Activated T-cell treated with anti-CD3 and anti-CD28 coated beads, Interleukin-2, amount 50 U/mL, for 24 hours (primary cell): ENCODE results near the gene APOA4.
"Not testable (repeated sequence)": the region's sequence is repeated elsewhere in the genome, so short reads cannot be mapped to it uniquely, and the experiment has no call there.

Experiments used
- DNase-seq: peaks from one replicate; pipeline ENCODE4 v3.0.0-alpha.2; 2020
- H3K27ac Mint-ChIP-seq: 2 replicates; pipeline ENCODE4 v1.8.0; 2020; ENCODE audit warnings: mild to moderate bottlenecking, mixed read lengths
- H3K27me3 Mint-ChIP-seq: 2 replicates; pipeline ENCODE4 v1.8.0; 2020; ENCODE audit warnings: mixed read lengths
- H3K36me3 Mint-ChIP-seq: 2 replicates; pipeline ENCODE4 v1.8.0; 2020; ENCODE audit warnings: low read depth, mixed read lengths
- H3K4me1 Mint-ChIP-seq: 2 replicates; pipeline ENCODE4 v1.8.0; 2020; ENCODE audit warnings: low read depth, mixed read lengths
- H3K4me3 Mint-ChIP-seq: 2 replicates; pipeline ENCODE4 v1.8.0; 2020; ENCODE audit warnings: mild to moderate bottlenecking, moderate library complexity, mixed read lengths
- H3K9me3 Mint-ChIP-seq: 2 replicates; pipeline ENCODE4 v1.8.0; 2020; ENCODE audit warnings: mixed read lengths

The APOA4 gene

DNA sequence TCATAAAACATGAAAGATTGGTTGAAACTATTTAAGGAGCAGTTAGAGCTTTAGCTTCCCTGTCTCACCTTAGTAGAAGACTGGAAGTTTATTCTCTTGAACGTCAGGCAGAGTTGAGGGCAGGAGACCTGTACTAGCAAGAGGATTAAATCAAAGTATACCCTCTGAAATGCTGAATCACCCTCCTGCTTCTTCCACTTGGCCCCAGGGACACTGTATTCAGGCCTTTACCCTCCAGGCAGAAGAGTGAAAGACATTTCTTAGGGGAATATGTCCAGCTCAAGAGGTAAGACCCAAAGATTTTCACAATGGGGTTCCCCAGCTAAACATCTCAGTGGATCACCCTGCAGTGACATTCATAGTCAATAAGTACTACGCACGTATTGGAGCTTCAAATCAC, 11.9 kb downstream of the APOA4 start:
- no peak overlapping the region for H3K27ac Mint-ChIP-seq
- no peak for DNase-seq
- no peak overlapping the region for H3K4me3 Mint-ChIP-seq
- H3K27me3 Mint-ChIP-seq: no peaks in the 10 kb centered on the region
- no peaks in the 10 kb centered on the region for H3K4me1 Mint-ChIP-seq
- no peaks in the 10 kb centered on the region for H3K9me3 Mint-ChIP-seq
- H3K36me3 Mint-ChIP-seq: no peaks in the 10 kb centered on the region

DNA sequence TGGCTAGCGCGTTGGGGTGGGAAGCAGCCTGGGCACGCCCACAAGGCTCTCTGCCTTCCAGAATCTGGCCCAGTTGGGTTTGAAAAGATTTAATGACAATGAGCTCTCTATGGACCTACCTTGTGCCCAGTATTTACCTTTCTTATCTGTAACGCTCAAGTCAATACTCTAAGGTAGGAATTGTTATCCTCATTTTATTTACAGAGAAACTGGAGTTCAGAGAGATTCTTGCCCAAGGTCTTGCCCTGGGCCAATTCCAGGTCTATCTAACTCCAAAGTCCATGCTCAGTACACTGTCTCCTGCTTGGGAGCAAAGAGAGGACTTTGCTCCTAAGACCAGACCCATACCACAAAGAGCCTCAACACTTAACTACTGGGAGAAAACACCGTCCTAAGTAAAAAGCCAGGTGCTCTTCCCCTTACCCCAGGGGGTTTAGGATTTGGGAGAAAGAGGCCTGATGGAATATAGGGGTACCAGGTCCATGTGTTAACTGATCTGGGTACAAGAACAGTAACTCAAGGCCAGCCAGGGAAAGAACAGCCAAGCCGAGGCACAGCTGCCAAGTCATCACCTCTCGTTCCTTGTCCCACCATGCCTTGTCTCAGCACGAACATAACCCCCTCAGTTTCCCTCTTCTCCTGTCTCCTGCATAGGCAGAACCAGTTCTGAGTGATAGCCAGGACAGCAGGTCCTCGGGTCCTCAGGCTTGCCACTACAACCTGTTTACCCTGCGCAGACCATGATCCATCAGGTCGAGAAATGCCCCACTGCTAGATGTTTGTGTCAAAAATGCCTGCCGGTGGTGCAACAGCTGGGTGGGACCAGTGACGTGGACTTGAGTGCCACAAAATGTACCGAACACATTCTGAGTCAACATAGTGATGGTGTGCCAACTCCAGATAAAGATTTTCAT, 14.6 kb downstream of the APOA4 start:
- no peaks in the 10 kb centered on the region for H3K36me3 Mint-ChIP-seq
- H3K27ac Mint-ChIP-seq: no peak overlapping the region
- no peaks in the 10 kb centered on the region for H3K9me3 Mint-ChIP-seq
- no peaks in the 10 kb centered on the region for H3K27me3 Mint-ChIP-seq
- H3K4me3 Mint-ChIP-seq: no peak overlapping the region
- no peaks in the 10 kb centered on the region for H3K4me1 Mint-ChIP-seq
- no peak for DNase-seq

DNA sequence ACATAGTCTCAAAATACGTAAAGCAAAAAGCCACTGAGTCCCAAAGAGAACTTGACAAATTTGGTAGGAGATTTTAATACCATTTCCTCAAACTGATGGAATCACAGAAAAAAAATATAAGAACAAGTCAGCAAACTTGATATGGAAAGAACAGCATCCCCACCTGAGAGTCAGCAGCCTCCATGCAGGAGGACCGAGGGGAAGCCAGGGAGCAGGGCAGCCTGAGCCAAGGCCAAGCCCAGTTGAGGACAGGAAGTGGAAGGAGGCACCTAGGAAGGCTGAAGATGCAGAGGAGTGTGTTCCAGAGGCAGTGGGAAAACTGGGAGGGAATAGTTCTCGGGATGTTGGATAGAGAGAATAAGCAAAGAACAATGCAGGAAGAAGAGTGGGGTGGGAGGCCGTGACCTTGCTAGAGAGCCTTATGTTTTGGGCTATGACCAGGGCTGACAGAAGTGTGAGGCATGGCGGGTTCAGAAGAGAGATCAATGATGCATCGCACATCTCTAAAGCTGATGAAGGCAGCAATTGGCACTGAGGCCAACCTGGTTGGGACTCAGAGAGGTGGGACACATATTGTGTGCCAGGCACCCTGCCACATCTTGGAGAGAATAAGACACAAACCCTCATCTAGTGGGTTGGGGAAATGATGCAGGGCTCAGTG, 15.4 kb downstream of the APOA4 start:
- H3K9me3 Mint-ChIP-seq: no peaks in the 10 kb centered on the region
- H3K36me3 Mint-ChIP-seq: no peaks in the 10 kb centered on the region
- no peak overlapping the region for H3K4me3 Mint-ChIP-seq
- no peak for DNase-seq
- no peaks in the 10 kb centered on the region for H3K27me3 Mint-ChIP-seq
- H3K27ac Mint-ChIP-seq: no peak overlapping the region
- no peaks in the 10 kb centered on the region for H3K4me1 Mint-ChIP-seq

DNA sequence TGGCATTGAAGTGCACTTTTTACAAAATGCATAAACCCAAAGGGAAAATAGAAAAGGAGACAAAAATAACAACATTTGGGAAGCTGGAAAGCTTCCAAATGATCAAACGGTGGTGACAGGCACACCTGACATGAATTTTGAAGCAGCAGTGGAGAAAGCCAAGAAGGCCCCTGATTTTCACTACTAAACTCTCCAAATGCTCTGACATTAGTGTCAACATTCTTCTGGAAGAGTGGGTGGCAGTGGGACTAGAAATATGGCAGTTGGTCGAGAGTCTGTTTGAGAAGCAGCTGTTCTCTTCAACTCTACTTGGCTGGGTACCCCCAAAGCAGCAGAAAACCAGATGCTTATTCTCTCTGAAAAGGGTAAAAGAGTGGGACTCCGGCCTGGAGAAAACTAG, 19.1 kb downstream of the APOA4 start:
- Mint-ChIP-seq H3K4me1 (no peaks in the 10 kb centered on the region), H3K4me3 (no peak overlapping the region), H3K36me3 (no peaks in the 10 kb centered on the region), H3K27ac (no peak overlapping the region), H3K9me3 (no peaks in the 10 kb centered on the region), H3K27me3 (peaks cover 9% of the 10 kb centered on the region)
- no peak for DNase-seq

DNA sequence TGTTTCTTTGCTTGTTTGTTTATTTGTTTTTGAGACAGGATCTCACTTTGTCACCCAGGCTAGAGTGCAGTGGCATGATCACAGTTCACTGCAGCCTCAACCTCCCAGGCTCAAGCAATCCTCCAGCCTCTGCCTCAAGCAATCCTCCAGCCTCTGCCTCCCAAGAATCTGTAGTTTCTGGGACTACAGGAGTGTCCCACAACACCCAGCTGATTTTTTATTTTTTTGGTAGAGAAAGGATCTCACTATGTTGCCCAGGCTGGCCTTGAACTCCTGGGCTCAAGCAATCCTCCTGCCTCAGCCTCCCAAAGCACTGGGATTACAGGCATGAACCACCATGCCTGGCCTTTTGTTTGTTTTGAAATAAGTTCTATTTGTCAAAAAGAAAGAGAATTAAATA, 21.4 kb downstream of the APOA4 start:
- H3K27ac Mint-ChIP-seq, H3K9me3 Mint-ChIP-seq, H3K4me1 Mint-ChIP-seq, H3K4me3 Mint-ChIP-seq, H3K27me3 Mint-ChIP-seq, H3K36me3 Mint-ChIP-seq, DNase-seq: not testable (repeated sequence)

DNA sequence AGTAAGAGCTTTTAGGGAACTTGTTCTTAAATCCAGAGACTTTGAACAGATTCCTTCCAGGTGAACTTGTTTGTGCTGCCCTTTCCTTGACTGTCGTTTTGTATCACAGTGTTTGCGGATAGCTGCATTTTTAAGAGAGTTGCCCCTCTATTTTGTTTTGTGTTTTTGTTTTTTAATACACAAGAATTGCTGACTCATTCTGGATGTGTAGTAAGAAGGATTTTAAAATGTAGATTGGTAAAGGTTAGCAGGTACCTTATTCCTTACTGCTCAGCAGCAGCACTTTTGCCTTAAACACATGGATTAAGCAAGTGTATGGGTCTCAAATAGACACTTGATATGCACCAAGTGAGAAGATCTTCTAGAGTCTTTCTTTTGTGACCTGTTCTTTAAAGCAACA, 22.5 kb downstream of the APOA4 start:
- DNase-seq: no peak
- Mint-ChIP-seq H3K27me3 (peaks cover 9% of the 10 kb centered on the region), H3K4me3 (no peak overlapping the region), H3K36me3 (no peaks in the 10 kb centered on the region), H3K4me1 (peaks cover 5% of the 10 kb centered on the region), H3K27ac (no peak overlapping the region), H3K9me3 (no peaks in the 10 kb centered on the region)

DNA sequence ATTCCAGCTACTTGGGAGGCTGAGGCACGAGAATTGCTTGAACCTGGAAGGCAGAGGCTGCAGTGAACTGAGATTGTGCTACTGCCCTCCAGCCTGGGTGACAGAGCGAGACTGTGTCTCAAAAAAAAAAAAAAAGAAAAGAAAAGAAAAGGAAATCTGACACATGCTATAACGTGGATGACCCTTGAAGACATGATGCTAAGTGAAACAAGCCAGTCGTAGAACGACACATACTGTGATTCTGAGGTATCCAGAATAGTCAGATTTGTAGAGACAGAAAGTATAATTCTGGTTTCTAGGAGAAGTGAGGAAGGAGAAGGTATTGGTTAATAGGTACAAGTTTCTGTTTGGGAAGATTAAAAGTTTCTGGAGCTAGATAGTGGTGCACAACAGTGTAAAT, 24.7 kb downstream of the APOA4 start:
- Mint-ChIP-seq H3K4me3 (no peak overlapping the region), H3K4me1 (peaks cover 5% of the 10 kb centered on the region), H3K36me3 (no peaks in the 10 kb centered on the region), H3K27ac (no peak overlapping the region), H3K27me3 (peaks cover 9% of the 10 kb centered on the region), H3K9me3 (no peaks in the 10 kb centered on the region)
- DNase-seq: no peak

DNA sequence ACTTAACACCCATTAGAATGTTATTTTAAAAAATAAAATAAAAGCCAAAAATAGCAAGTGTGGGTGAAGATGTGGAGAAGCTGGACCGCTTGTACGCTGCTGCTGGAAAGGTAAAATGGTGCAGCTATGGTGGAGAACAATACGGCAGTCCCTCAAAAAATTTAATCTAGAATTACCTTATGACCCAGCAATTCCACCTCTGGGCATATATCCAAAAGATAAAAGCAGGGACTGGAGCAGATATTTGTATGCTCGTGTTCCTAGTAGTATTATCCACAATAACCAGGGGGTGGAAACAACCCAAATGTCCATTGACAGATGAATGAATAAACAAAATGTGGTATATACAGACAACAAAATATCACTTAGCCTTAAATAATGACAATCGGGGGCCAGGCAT, 25.3 kb downstream of the APOA4 start:
- Mint-ChIP-seq H3K4me3 (no peak overlapping the region), H3K27me3 (peaks cover 9% of the 10 kb centered on the region), H3K27ac (no peak overlapping the region), H3K36me3 (no peaks in the 10 kb centered on the region), H3K4me1 (peaks cover 8% of the 10 kb centered on the region), H3K9me3 (no peaks in the 10 kb centered on the region)
- no peak for DNase-seq

DNA sequence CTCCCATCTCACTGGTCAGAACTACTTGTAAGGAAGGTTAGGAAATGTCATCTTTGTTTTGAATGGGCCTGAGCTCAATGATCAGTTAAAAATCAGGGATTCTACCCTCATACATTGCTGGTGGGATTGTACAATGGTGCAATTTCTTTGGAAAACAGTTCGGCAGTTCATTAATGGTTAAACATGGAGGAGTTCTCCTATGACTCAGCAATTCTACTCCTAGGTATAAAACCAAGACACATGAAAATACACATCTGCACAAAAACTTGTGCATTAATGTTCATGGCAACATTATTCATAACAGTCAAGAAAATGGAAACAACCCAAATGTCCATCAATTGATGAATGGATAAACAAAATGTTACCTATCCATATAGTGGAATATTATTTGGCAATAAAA, 26.6 kb downstream of the APOA4 start:
- H3K27ac Mint-ChIP-seq: no peak overlapping the region
- H3K27me3 Mint-ChIP-seq: peaks cover 9% of the 10 kb centered on the region
- H3K4me1 Mint-ChIP-seq: peaks cover 8% of the 10 kb centered on the region
- no peak for DNase-seq
- no peak overlapping the region for H3K4me3 Mint-ChIP-seq
- H3K9me3 Mint-ChIP-seq: no peaks in the 10 kb centered on the region
- no peaks in the 10 kb centered on the region for H3K36me3 Mint-ChIP-seq

DNA sequence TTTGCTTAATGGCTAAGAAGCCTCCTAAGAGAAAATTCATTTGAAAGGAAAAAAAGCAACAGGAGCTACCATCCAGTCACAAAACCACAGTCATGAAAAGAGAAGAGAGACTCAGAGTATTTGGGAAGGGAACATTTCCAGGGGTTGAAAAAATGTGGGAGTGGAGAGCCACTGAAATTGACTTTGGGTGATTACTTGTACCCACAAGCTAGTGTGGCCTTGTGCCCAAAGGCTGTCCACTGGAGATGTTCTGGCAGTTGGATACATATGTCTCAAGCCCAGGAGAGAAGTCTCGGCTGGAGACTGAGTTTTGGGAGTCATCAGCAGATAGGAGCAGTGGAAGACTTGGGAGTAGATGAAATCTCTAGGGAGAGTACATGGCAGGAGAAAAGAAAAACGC, 28.3 kb downstream of the APOA4 start:
- Mint-ChIP-seq H3K4me3 (no peak overlapping the region), H3K27ac (no peak overlapping the region), H3K4me1 (peaks cover 16% of the 10 kb centered on the region), H3K9me3 (no peaks in the 10 kb centered on the region), H3K36me3 (no peaks in the 10 kb centered on the region), H3K27me3 (peaks cover 3% of the 10 kb centered on the region)
- no peak for DNase-seq

DNA sequence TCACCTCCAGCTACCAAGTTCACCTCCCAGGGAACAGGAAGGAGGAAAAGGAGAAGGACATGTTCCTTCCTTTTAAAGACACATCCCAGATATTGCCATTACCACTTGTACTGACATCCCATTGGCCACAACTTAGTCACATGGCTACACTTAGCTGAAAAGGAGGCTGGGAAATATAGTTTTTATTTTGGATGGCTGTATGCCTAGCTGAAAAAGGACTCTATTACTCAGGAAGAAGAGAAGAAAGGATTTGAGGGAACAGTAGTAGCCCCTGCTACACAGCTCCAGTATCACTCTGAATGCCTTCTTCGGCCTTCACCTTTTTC, 29.4 kb downstream of the APOA4 start:
- Mint-ChIP-seq H3K4me3 (no peak overlapping the region), H3K27ac (no peak overlapping the region), H3K9me3 (no peaks in the 10 kb centered on the region), H3K36me3 (no peaks in the 10 kb centered on the region), H3K4me1 (peaks cover 15% of the 10 kb centered on the region), H3K27me3 (no peaks in the 10 kb centered on the region)
- no peak for DNase-seq

DNA sequence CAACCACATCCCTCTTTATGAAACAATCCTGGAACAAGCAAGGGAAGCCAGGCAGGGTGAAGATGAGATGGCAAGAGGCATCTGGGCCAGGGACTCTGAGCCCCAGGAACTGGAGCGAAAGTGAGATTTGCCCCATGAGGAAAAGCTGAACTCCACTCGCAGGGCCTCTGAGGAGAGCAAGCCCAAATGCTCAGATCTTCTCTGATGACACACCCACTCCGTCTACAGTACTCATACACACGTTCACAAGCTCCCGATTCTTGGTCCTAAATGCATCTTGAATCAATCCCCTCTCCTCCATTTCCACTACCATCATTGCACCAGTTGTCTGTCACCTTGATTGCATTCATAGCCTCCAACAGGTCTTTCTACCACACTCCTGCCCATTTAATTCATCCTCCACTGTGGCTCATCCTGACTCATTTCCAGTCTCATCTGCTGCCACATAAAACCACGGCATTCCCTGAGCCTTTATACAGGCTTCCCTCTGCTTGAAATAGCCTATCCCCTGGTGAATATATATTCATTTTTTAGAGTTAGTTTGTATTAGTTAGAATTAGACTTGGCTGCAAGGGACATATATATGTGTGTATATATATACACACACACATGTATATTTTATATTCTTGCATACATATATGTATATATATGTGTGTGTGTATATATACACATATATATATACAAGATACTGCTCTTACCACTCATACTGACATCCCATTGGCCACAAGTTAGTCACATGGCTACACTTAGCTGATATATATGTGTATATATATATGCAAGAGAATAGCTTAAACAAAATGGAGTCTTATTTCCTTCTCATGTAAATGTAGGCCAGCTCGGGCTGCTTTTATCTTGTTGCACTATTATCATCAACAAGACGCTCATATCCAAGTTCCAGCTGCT, 30.0 kb downstream of the APOA4 start:
- Mint-ChIP-seq H3K27me3 (no peaks in the 10 kb centered on the region), H3K36me3 (no peaks in the 10 kb centered on the region), H3K9me3 (no peaks in the 10 kb centered on the region), H3K4me1 (peaks cover 18% of the 10 kb centered on the region), H3K27ac (no peak overlapping the region), H3K4me3 (no peak overlapping the region)
- no peak for DNase-seq

DNA sequence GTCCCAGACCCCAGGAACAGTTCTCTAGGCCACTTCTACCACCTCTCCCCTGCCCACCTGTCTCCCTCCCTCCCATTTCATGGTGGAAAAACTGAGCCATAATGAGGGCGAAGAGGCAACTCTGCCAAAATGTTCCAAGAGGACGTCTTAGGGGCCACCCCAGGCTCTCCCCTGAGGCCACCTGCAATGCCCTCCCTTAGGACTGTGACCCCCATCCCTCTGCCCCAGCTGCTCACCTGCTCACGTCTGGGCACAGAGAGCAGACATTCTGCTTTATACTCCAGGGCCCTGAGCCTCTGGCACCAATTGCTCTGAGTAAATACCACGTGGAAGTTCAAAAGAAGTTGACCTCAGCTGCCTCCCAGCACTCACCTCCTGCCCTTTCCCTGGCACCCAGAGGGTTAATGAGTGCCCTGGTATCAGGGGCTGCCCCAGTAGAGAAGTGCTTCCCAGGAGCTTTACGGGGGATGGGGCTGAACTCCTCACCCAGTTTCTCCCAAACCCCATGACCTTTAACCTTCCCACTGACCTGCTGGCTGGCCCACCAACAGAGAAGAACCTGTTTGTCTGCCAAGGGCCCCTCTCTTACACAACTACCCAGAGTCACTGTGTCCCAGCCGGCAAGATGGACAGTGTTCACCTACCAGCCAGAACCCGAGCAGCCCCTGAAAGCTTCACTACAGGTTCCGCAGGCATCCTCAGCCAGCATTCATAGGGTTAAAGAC, 30.8 kb downstream of the APOA4 start:
- Mint-ChIP-seq H3K27me3 (no peaks in the 10 kb centered on the region), H3K27ac (no peak overlapping the region), H3K36me3 (peaks cover 4% of the 10 kb centered on the region), H3K4me3 (no peak overlapping the region), H3K9me3 (no peaks in the 10 kb centered on the region), H3K4me1 (peaks cover 21% of the 10 kb centered on the region)
- DNase-seq: no peak

DNA sequence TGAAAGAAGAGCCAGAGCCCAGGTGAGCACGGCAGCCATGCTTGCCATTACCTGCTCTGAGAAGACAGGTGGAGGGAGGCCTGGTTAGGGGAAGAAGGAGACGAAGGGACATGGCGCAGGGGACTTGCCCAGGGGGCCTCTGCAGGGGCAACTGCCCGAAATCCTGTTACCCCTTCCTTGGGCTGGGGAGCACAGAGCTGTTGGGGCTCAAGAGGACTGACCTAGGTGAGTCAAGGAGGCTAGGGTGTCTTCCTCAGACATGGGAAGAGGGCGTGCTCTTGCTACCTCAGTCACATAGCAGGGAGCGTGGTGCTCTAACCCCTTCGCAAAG, 31.3 kb downstream of the APOA4 start, which contains the start of gene APOA5:
TSS of gene APOA5 (minus strand) at position 67 of the 331 bp plus-strand sequence. CDS start at position 48, 19 bp downstream.
- peaks cover 9% of the 10 kb centered on the region for H3K36me3 Mint-ChIP-seq
- no peak within 1 kb of the TSS for H3K4me3 Mint-ChIP-seq
- no peaks in the 10 kb centered on the region for H3K27me3 Mint-ChIP-seq
- H3K9me3 Mint-ChIP-seq: no peaks in the 10 kb centered on the region
- peaks cover 25% of the 10 kb centered on the region for H3K4me1 Mint-ChIP-seq
- no peak within 1 kb of the TSS for H3K27ac Mint-ChIP-seq
- no peak for DNase-seq
